GM12878 (cell line): Measurements from ENCODE around the gene TET2. TPM values are rescaled to one million over a fixed set of nuclear protein-coding genes. Genes with fewer than 3 reads are reported as not detected.
A peak's percentile ranks its signal among the peaks of the same experiment; 100 is the strongest.

Experiments used
- ATAC-seq: fragments of 200-7000 bp; cut with Tn5 transposase; 3 replicates; pipeline ENCODE4 v1.9.1; 2020; ENCODE audit warnings: mild to moderate bottlenecking, moderate library complexity
- BruUV-seq: library from RNA; stranded (reverse); fragments of 400-500 nt; replicated peaks from 2 replicates; lab custom pipeline; 2021; lab: Mats Ljungman, UMichigan
- CTCF ChIA-PET: fragments of 300-600 bp; sonication (Branson Sonifier 250); formaldehyde crosslinking; extraction: SDS; loops from one replicate; lab custom pipeline; 2021; ENCODE audit warnings: inconsistent platforms; lab: Yijun Ruan, JAX
- POLR2A ChIA-PET: fragments of 350-600 bp; formaldehyde crosslinking; extraction: SDS; loops from one replicate; lab custom pipeline; 2021; ENCODE audit warnings: inconsistent platforms; lab: Charles Lee
- RAD21 ChIA-PET: fragments of 300-600 bp; sonication (Branson Sonifier 250); formaldehyde crosslinking; loops from one replicate; lab custom pipeline; 2023; ENCODE audit warnings: antibody characterized with exemption; ENCODE audit not compliant: unreplicated experiment; lab: Charles Lee
- SMC1A ChIA-PET: fragments of 300-600 bp; sonication (Branson Sonifier 250); formaldehyde crosslinking; loops from one replicate; lab custom pipeline; 2023; ENCODE audit not compliant: unreplicated experiment, uncharacterized antibody; lab: Charles Lee
- DNase-seq: peaks from one replicate; pipeline ENCODE4 v3.0.0-alpha.2; 2011; ENCODE audit warnings: low read depth, low spot score
- FAIRE-seq: peaks from 3 replicates; lab custom pipeline; 2011; peaks lifted over from hg19 to GRCh38; lab: Jason Lieb, UNC
- H2AFZ ChIP-seq: 2 replicates; pipeline ENCODE4 v1.6.0; 2011; ENCODE audit warnings: low read depth, low read length, control low read depth; ENCODE audit not compliant: control insufficient read depth
- H3K27ac ChIP-seq: 2 replicates; pipeline ENCODE4 v1.5.1; 2011; ENCODE audit warnings: control low read depth; ENCODE audit not compliant: control insufficient read depth, insufficient read depth
- H3K27me3 ChIP-seq, 2 experiments: replicated peaks in 1 of 2; 2 replicates each; pipeline versions ENCODE4 v1.6.0 to v1.6.1; 2011; ENCODE audit warnings: low read length in 1 of 2; ENCODE audit not compliant: control insufficient read depth in 2 of 2, insufficient read depth in 2 of 2
- H3K36me3 ChIP-seq, 2 experiments: 2 replicates each; pipeline ENCODE4 v1.5.1; 2011; ENCODE audit warnings: low read length in 1 of 2; ENCODE audit not compliant: control insufficient read depth in 2 of 2, insufficient read depth in 2 of 2
- H3K4me1 ChIP-seq: 2 replicates; pipeline ENCODE4 v1.6.1; 2011; ENCODE audit warnings: mild to moderate bottlenecking, low read length, moderate library complexity, mixed read lengths; ENCODE audit not compliant: control insufficient read depth, insufficient read depth
- H3K4me2 ChIP-seq: 2 replicates; pipeline ENCODE4 v1.6.0; 2011; ENCODE audit warnings: control low read depth; ENCODE audit not compliant: control insufficient read depth, insufficient read depth
- H3K4me3 ChIP-seq: fragments of 200-600 bp; sonication (generic); 2 replicates; pipeline ENCODE4 v1.5.1; 2016
- H3K79me2 ChIP-seq: 2 replicates; pipeline ENCODE4 v1.6.0; 2011; ENCODE audit warnings: low read length; ENCODE audit not compliant: control insufficient read depth, insufficient read depth
- H3K9ac ChIP-seq: 2 replicates; pipeline ENCODE4 v1.8.0; 2011; ENCODE audit warnings: low read length, control low read depth, mixed read lengths; ENCODE audit not compliant: control insufficient read depth, insufficient read depth
- H3K9me3 ChIP-seq: replicated peaks from 3 replicates; pipeline ENCODE4 v1.5.1; 2011; ENCODE audit warnings: mild to moderate bottlenecking, low read length; ENCODE audit not compliant: control insufficient read depth, insufficient read depth
- H4K20me1 ChIP-seq: 2 replicates; pipeline ENCODE4 v1.6.0; 2011; ENCODE audit not compliant: control insufficient read depth, insufficient read depth
- BCL3 ChIP-seq: IDR thresholded peaks from 2 replicates; pipeline ENCODE4 v1.6.1; 2011; ENCODE audit warnings: borderline replicate concordance, low read depth, mild to moderate bottlenecking, moderate library complexity, low read length; ENCODE audit not compliant: insufficient read depth, poor library complexity, severe bottlenecking
- BRCA1 ChIP-seq: IDR thresholded peaks from 2 replicates; pipeline ENCODE4 v1.6.1; 2011; ENCODE audit warnings: low read depth, low read length, improper control_type of control experiment
- E2F8 ChIP-seq: fragments of 450-650 bp; IDR thresholded peaks from 2 replicates; pipeline ENCODE4 v1.6.1; 2018; ENCODE audit warnings: mild to moderate bottlenecking, low read depth, moderate library complexity; ENCODE audit not compliant: partially characterized antibody
- ETV6 ChIP-seq, 2 experiments: fragments of 450-650 bp in 1 of 2; IDR thresholded peaks in 1 of 2; conservative IDR thresholded peaks in 1 of 2; 2 replicates each; pipeline ENCODE4 v1.6.1; 2014; ENCODE audit warnings: antibody characterized with exemption in 1 of 2, borderline replicate concordance in 1 of 2, low read depth in 1 of 2, mild to moderate bottlenecking in 1 of 2, moderate library complexity in 1 of 2
- FOS ChIP-seq: IDR thresholded peaks from 3 replicates; pipeline ENCODE4 v1.6.1; 2011; ENCODE audit warnings: borderline replicate concordance; ENCODE audit not compliant: insufficient read length; ENCODE audit errors: extremely low read depth
- HDAC6 ChIP-seq: fragments of 200-600 bp; sonication (generic); IDR thresholded peaks from one replicate; pipeline ENCODE4 v1.8.0; 2017; ENCODE audit warnings: antibody characterized with exemption; ENCODE audit not compliant: unreplicated experiment
- IRF4 ChIP-seq: IDR thresholded peaks from 2 replicates; pipeline ENCODE4 v1.6.1; 2011; ENCODE audit warnings: low read depth, low read length
- MYC ChIP-seq: IDR thresholded peaks from 2 replicates; pipeline ENCODE4 v1.6.1; 2011; ENCODE audit warnings: mild to moderate bottlenecking, low read length, moderate library complexity, inconsistent platforms; ENCODE audit not compliant: insufficient read depth, insufficient replicate concordance, insufficient read length, severe bottlenecking
- NBN ChIP-seq: fragments of 450-650 bp; IDR thresholded peaks from 2 replicates; pipeline ENCODE4 v1.6.1; 2016
- PML ChIP-seq: IDR thresholded peaks from 2 replicates; pipeline ENCODE4 v1.6.1; 2012; ENCODE audit warnings: low read length, inconsistent platforms
- POLR2AphosphoS2 ChIP-seq: IDR thresholded peaks from 2 replicates; pipeline ENCODE4 v1.6.1; 2011; ENCODE audit warnings: low read depth, mild to moderate bottlenecking, low read length, improper control_type of control experiment, moderate library complexity
- RAD51 ChIP-seq: fragments of 450-650 bp; IDR thresholded peaks from 2 replicates; pipeline ENCODE4 v1.6.1; 2016; ENCODE audit warnings: moderate library complexity, mild to moderate bottlenecking, inconsistent platforms
- RBBP5 ChIP-seq: fragments of 200-600 bp; sonication (generic); conservative IDR thresholded peaks from 2 replicates; pipeline ENCODE4 v1.6.1; 2016
- STAT3 ChIP-seq: IDR thresholded peaks from 2 replicates; pipeline ENCODE4 v1.6.1; 2011; ENCODE audit warnings: low read depth, low read length, improper control_type of control experiment
- SUPT20H ChIP-seq: IDR thresholded peaks from 2 replicates; pipeline ENCODE4 v1.6.1; 2011; ENCODE audit warnings: low read depth, mild to moderate bottlenecking, low read length, moderate library complexity, borderline replicate concordance; ENCODE audit not compliant: control insufficient read depth
- TBL1XR1 ChIP-seq: IDR thresholded peaks from 2 replicates; pipeline ENCODE4 v1.6.1; 2012; ENCODE audit warnings: low read depth, low read length, improper control_type of control experiment
- USF2 ChIP-seq: IDR thresholded peaks from 2 replicates; pipeline ENCODE4 v1.6.1; 2011; ENCODE audit warnings: low read depth, low read length, improper control_type of control experiment, borderline replicate concordance
- YY1 ChIP-seq: IDR thresholded peaks from 2 replicates; pipeline ENCODE4 v1.6.1; 2011; ENCODE audit warnings: low read depth, mild to moderate bottlenecking, low read length
- ZNF217 ChIP-seq: fragments of 450-650 bp; IDR thresholded peaks from 2 replicates; pipeline ENCODE4 v1.6.1; 2017; ENCODE audit warnings: antibody characterized with exemption, mild to moderate bottlenecking
- WGBS: methylation state at CpG from one replicate; pipeline ENCODE4 v1.1.6; 2016; ENCODE audit warnings: low lambda C conversion rate; ENCODE audit not compliant: insufficient replicate concordance, insufficient coverage; ENCODE audit errors: missing lambda C conversion rate; 5-methylcytosine and 5-hydroxymethylcytosine counted together
- in situ Hi-C: fragments of 300-500 bp; cut with MboI; formaldehyde crosslinking; loops from 9 replicates; pipeline ENCODE4 v1.14.3; 2018; ENCODE audit warnings: mixed read lengths
- intact Hi-C: fragments of 100-400 bp; cut with micrococcal nuclease; formaldehyde crosslinking; loops from one replicate; pipeline ENCODE4 v1.14.2; 2022; ENCODE audit not compliant: unreplicated experiment
- polyA plus RNA-seq, 11 experiments: library from polyadenylated mRNA; depleted of rRNA in 4 of 11; unstranded in 6 of 11; stranded (reverse) in 5 of 11; fragments of >200 nt; fragmentation: Nextera tagmentation in 4 of 11; fragmentation: Illumina TruSeq in 1 of 11; extraction: Ambion mirVana in 4 of 11; extraction: Trizol in 1 of 11; gene quantifications; 1 replicate in 1 of 11; 2 replicates in 10 of 11; pipeline versions ENCODE4 v1.2.1 to v1.2.3, GENCODE V29; 2011 to 2016; ENCODE audit warnings: inconsistent platforms in 2 of 11, missing spikeins in 2 of 11, low read depth in 1 of 11
- total RNA-seq, 4 experiments: library from RNA; depleted of rRNA in 3 of 4; stranded (reverse); fragments of >200 nt in 3 of 4; fragmentation: Illumina TruSeq in 1 of 4; extraction: Trizol in 1 of 4; gene quantifications; 2 replicates each; pipeline versions ENCODE4 v1.2.1 to v1.2.3, GENCODE V29; 2013 to 2021

Gene TET2
- total and polyA plus RNA-seq, 10 of the 15 experiments (the other 5 are each of a cell fraction or from before 2014, with no cell fraction given): 3.7 to 49.0 (median 27.5) TPM

- peak overlapping the region; percentile 53 for H3K4me3 ChIP-seq
- TF ChIP-seq NBN: no peak
- TF ChIP-seq ETV6 (conservative IDR thresholded peaks at IDR 0.05 in 1 of 2, IDR thresholded peaks at IDR 0.05 in 1 of 2; ENCODE audit: borderline replicate concordance in 1 of 2, low read depth in 1 of 2): no peak
- TF ChIP-seq STAT3: no peak
- TF ChIP-seq YY1: no peak
- TF ChIP-seq SUPT20H: no peak
- no peak for TF ChIP-seq BCL3
- no peak for TF ChIP-seq TBL1XR1
- no peak for TF ChIP-seq POLR2AphosphoS2
- TF ChIP-seq ZNF217: no peak
- no peak for TF ChIP-seq RBBP5
- TF ChIP-seq MYC: no peak
- no peak for TF ChIP-seq PML
- no peak for TF ChIP-seq HDAC6
- TF ChIP-seq FOS: no peak
- no peak for TF ChIP-seq IRF4
- TF ChIP-seq USF2: no peak
- TF ChIP-seq E2F8: no peak
- TF ChIP-seq RAD51: no peak
- no peak for TF ChIP-seq BRCA1
- TF ChIP-seq, all 136 proteins: peak for 0
- ChIA-PET RAD21 (no interaction called here), SMC1A (interaction anchor here (1.3 to 2.9 kb wide), 2 partner anchors 14 to 324 kb away, joined by 3 to 14 read pairs; no protein-coding TSS in a partner anchor), POLR2A (no interaction called here), CTCF (interaction anchor here (1.3 kb wide), 1 partner anchor 325 kb away, joined by 3 read pairs; the partner anchor contains the start of gene PPA2)
- no peak for FAIRE-seq
- DNase-seq: no peak
- WGBS: 19% methylated on average over 5 of the region's 5 CpGs
- ATAC-seq: no peak
- Histone ChIP-seq H2AFZ (no peak overlapping the region), H3K79me2 (peaks cover 91% of the 10 kb centered on the region), H3K9ac (peak overlapping the region; percentile 30), H4K20me1 (no peaks in the 10 kb centered on the region), H3K36me3 (peaks cover 0 to 5% of the 10 kb centered on the region in 2 experiments; a peak in 1 of 4 replicates), H3K9me3 (no peaks in the 10 kb centered on the region; the same call in 2 of the 3 replicates), H3K4me2 (peak overlapping the region; percentile 50), H3K4me1 (no peaks in the 10 kb centered on the region), H3K27ac (peak overlapping the region; percentile 96), H3K27me3 (no peaks in the 10 kb centered on the region)
- intact Hi-C loops (loop anchor here (5.0 to 10.0 kb wide), 5 partner anchors 181 to 1084 kb away; partner anchors contain the start of gene CXXC4), in situ Hi-C loops (no loop called here)
- no TSS peak for BruUV-seq
Measured at GRCh38 chr4:105148776-105149175, 2.1 kb downstream of the TET2 start.
